HG02798 (cell line): Measurements from ENCODE around the gene NUP107.
A peak's percentile ranks its signal among the peaks of the same experiment; 100 is the strongest.
"Not testable (repeated sequence)": the region's sequence is repeated elsewhere in the genome, so short reads cannot be mapped to it uniquely, and the experiment has no call there.

ENCODE experiments used
- ATAC-seq: cut with Tn5 transposase; IDR thresholded peaks from one replicate; pipeline ENCODE4 v1.9.1; 2021; ENCODE audit warnings: mild to moderate bottlenecking; ENCODE audit not compliant: unreplicated experiment, poor library complexity

NUP107 gene

DNA sequence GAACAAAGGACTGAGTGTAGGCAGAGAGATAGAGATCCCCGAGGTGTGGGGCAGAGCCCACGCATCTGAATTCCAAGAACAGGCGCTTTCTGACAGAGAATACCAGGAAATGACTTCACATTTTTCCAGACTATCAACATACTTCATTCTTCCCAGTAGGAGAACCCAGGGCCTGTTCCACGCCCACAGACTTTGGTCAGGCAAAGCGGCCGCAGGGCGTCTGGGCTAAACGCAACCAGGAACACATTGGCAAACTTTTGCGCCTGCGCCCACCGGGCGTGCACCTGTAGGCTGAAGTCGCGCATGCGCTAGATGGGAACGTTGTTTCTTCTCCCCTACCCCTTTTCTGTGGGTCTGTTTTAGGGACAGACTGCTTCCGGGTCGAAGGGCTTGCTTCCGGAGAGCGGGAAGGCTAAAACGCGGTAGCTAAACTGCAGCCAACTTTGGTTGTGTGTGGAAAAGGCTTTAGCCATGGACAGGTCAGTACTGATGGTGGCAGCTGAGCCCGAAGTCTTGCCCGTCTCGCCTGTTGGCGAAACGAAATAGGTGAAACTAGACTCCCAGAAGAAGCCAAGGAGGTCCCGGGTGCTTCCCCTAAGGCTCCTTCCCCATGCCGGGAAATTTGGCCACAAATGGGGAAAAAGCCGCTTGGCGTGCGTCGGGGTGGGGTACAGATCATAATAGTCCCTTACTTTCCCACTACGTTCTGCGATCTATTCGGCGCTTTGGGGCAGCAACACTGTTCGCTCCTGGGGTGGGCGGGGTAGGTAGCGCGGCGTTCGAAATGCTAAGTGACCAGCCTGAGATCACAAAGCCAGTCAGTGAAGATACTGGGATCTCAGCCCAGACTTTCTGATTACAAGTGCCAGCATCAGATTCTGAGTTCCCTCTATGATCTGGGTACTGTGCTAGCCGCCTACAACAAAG, at the start of gene NUP107:
Gene NUP107, plus strand, starts transcription at position 384 of the 927 bp plus-strand sequence. Its CDS starts 88 bp downstream, at position 472.
- peak; percentile 97 for ATAC-seq

DNA sequence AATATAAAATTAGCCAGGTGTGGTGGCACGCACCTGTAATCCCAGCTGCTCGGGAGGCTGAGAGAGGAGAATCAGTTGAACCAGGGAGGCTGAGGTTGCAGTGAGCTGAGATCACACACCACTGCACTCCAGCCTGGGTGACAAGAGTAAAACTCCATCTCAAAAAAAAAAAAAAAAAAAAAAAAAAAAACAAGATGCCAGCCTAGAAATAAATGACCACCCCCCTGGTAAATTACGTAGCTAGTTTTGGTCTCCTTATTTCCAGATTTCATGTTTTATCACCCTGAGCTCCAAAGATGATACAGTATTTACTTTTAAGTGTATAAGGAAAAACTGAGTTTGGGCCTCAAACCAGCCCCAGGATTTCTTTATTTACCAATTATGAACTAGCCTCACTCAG, 49.3 kb upstream of the NUP107 start:
- ATAC-seq = not testable (repeated sequence)

DNA sequence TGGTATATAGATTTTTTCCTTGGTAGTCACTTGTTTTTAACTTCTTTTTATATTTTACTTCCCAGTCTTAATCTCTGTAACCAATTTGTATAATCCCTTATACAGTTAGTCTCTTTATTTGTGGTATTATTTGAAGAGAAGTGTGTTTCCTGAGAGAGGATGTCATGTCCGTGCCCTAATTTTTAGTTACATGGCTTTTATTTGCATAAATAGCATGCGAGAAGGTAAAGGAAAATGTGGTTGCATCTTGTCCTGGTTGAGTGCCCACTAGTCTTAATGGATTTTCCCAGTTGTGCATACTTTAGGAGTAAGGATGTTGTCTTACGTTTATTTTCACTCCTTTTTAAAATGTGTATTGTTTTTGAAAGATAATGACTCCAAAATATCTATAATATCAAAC, 48.6 kb upstream of the NUP107 start:
- no peak for ATAC-seq

DNA sequence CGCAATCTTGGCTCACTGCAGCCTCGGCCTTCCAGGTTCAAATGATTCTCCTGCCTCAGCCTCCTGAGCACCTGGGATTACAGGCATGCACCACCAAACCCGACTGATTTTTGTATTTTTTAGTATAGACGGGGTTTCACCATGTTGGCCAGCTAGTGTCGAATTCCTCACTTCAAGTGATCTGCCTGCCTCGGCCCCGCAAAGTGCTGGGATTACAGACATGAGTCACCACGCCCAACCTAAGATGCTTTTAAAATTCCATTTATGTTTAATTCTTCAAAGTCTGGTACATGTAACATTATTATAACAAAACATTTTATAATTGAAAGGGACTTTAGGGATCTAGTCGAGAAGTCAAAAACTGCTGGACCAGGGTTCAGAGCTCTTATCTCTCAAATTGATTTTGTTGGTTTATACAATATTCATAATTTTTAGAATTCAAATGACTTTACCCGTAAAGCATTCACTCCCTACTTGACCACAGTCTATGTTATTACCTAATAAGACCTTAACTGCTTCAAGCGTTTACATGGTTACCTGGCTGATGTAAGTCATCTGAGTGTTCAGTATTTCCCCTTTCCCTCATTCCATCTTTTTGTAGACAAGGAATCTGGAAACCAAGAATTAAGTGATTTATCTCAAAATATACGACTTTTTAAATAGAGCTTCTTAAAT, 47.9 kb upstream of the NUP107 start:
- ATAC-seq = no peak

DNA sequence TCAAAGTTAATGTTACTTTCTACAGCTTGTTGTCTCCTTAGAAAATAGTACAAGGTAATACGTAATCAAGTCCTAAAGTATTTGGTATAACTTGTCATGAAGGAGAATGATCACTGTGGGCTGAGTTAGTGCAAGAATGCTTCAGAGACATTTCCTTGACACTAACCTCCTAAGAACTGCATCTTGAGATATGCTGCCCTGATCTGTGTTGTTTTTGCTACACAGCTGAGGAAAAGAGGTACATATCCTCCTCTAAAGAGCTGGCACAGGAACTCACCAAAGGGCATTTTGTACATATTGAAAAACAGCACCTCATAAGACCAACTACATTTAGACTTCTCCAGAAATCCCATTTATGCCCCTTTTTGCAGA, 47.4 kb upstream of the NUP107 start:
- no peak for ATAC-seq

DNA sequence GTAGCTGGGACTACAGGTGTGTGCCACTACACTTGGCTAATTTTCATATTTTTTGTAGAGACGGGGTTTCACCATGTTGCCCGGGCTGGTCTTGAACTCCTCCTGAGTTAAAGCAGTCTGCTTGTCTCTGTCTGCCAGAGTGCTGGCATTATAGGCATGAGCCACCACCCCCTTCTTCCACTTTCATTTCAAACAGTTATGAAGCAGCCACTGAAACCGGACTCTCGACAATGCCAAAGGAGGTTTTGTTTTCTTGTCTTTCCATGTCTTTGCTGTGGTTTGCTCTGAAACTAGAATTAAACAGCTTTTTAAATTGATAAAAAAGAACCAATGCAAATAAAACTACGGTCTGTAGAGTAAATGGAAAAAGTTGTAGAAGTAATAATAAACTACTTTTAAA, 45.6 kb upstream of the NUP107 start:
- ATAC-seq = peak; percentile 94

DNA sequence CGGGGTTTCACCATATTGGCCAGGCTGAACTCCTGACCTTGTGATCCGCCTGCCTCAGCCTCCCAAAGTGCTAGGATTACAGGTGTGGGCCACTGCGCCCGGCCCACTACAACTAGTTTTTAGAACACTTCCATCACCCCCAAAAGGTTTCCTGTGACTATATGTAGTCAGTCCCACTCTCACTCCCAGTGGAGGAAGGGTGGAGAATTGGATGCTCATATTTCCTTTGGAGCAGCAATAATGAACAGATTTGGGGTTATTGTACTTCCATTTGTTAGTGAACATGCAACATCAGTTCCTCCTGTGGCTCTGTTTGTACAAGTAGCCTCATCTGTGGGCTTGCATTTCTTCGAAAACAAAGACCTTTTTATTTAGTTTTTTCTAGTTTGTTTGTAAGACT, 40.3 kb upstream of the NUP107 start:
- no peak for ATAC-seq

DNA sequence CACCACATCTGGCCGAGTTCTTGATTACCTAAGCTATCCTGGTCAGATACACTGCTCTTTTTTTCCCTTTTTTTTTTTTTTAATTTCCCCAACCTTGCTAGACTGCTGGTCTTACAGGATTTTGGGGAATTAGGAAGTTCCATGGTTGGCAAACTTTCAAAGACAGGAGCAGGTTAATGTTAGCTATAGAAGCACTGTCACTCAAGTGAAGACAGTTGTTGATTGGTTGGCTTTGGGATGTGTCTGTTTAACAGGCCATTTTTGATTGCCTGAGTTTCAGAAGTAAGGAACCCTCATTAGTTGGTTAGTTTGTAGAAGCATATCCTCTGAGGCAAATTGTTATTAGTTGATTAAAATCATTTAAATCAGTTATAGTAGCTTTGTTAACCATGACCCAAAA, 39.3 kb upstream of the NUP107 start:
- no peak for ATAC-seq

DNA sequence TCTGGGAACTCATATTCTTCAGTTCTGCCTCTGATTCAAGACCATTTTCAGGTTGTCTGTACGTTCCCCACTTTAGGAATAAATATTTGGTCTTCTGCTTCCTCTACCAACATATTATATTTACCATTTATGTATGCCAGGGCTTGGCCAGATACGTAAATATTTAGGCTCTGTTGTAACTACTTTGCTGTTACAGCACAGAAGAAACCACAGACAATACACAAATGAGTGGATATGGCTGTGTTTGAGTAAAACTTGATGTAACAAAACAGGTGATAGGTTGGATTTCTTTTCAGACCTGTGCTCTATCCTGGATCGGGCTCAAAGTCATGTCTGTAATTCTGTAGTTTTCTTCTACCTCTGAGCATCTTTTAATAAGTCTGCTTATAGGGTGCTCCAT, 38.6 kb upstream of the NUP107 start:
- ATAC-seq = no peak

DNA sequence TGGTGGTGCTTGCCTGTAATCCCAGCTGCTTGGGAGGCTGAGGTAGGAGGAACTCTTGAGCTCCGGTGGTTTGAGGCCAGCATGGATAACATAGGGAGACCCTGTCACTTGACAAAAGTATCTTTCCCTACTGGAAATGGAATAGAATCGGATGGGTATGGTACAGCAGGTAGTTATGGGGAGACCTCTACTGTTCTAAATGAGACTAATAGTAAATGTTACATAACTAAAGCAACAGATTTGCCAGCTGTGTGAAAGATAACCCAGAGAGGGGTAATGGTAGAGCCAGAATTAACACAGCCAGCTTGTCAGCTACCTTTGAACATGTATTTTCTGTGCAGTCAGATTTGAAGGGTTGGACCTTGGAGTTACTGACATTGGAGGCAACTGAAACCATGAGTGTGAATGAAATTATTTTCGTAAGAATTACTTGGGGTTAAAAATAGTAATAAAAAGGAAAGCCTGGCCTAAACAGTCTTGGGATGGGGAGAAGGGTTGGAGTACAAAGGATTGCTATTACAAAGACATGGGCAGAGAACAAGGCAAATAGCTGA, 21.7 kb upstream of the NUP107 start:
- no peak for ATAC-seq

DNA sequence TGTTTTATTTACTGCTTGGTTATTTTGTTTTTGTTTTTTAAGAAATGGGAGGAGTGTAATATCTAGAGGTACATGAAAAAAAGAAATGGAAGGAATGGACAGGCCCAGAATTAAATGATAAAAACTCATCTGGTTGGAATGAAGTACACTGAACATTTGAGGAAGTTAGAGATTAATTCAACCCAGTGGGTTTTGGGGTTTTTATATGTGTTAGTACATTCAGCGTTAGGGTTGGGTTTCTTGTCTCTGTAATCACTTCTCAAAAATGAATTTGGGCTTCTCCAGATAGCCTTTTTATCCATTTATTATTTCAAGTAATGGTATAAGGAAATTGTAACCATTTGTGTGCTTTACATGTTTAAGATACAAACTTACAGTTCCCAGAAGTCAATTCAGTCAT, 19.5 kb upstream of the NUP107 start:
- ATAC-seq = no peak

DNA sequence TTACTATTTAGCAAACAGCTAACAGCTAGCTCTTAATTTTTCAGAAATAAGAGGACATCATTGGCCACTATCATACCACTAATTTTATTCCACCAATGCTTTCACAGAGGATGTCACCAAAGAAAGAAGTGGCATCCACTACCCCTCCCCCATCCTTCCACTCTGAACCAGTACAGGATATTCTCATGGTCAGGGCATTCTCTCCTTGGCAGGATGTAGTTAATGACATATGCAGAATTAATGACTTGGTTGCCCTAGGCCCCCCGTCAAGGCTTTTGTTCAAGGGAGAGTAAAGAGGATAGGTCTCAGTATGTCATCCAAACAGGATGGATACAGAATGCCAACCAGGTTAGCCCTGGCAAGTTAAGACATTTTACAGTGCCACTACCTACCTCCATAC, 18.9 kb upstream of the NUP107 start:
- ATAC-seq = no peak

DNA sequence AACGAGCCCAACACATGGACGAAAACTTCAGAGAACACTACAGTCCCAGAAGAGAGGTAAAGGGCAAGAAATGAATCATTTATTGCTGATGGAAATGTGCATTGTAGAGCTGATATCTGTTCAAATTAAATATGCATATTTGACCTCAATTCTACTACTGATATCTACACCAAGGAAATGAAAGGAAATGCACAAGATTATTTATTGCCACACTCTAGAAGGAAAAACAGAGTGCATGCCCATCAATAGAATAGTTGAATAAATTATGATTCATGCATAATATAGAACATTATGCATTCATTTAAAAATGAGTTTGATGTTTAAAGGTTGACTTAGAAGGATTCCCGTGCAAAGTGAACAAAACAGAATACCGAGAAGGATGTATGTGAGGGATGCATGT, 15.6 kb upstream of the NUP107 start:
- no peak for ATAC-seq

DNA sequence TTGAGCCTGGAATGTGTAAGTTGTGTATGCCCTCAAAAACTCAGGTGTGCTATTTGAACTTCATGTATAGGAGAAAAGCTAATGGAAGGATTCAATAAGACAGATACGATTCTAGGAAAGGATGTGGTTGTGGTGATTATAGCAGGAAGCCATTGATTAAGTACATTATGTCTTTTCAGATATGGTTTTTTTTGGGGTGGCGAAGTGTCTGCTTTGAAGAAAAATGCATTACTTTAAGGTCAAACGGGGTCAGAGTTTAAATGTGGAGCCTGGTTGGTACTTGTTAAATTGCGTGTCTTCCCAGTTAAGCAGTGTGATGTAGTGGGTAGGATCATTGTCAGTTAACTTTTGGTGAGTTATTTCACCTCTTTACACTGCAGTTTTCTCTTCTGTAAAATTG, 13.0 kb upstream of the NUP107 start:
- ATAC-seq = no peak

DNA sequence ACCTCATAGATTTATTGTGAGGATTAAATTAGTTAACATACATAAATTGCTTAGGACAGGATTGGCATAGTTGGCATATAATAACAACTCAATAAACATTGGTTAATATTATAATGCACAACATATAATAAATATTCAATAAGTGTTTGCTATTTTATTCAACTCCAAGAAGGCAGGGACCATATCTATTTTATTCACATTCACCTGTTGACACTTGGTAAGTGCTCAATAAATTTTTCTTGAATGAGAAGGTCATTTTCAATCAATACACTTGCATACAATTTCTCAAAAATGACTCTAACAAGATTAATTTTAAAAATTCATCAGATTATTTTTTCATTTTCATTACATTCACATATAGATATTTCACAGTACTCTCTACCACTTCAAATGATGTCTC, 12.4 kb upstream of the NUP107 start:
- ATAC-seq = no peak

DNA sequence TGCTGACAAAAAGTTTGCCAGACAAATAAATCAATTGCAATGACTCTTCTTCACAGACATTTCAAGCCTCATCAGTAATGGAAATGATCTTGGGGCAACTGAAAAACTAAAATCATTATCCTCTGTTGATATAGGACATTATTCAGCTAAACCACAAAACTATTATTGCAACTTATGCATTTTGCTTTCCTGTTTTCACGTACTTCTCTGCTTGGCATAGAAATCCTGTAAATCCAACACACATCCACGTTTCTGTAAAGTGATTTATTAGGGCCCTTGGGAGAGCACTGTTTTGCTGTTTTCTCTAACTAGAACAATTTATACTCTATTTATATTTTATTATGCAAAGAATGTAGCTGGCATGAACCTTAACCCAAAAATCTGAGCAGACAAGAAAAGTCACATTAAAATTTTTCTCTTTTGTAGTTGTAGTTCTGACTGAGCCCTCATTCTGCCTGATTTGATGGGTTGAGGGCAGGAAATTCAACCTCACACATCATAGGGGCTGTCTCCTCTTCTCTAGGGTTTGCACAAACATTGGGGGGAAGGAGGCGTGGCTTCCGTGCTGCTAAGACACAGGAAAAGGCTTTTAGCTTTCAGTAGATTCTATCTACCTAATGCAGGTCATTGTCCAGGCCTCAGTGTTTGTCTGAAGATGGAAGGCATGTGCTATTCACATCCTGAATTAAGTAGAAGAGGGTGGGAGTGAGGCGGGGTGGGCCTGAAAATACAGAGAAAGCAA, 11.5 kb upstream of the NUP107 start:
- ATAC-seq = no peak

DNA sequence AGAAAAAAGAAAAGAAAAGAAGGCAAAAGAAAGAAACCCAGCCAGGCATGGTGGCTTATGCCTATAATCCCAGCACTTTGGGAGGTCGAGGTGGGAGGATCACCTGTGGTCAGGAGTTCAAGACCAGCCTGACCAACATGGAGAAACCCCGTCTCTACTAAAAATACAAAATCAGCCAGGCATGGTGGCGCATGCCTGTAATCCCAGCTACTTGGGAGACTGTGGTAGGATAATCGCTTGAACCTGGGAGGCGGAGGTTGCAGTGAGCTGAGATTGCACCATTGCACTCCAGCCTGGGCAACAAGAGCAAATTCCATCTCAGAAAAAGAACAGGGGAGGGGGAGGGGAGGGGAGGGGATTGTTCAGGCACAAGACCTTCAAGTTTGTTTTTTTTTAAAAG, 9.9 kb upstream of the NUP107 start:
- ATAC-seq = not testable (repeated sequence)

DNA sequence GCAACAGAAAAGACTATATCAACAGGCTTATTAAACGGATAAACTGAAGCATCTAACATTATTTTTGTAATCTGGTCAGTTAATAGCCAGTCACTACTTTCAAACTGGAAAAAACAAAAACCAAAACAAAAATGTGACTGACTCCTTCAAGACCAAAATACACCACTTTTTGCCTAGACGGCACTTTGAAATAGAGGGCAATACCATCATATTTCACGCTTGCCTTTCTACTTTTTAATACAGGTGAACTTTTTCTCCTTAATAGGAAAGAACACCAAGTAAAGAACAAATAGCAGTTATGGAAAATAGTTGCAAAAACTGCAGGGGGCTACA, 550 bp upstream of the NUP107 start:
- peak; percentile 2 for ATAC-seq

DNA sequence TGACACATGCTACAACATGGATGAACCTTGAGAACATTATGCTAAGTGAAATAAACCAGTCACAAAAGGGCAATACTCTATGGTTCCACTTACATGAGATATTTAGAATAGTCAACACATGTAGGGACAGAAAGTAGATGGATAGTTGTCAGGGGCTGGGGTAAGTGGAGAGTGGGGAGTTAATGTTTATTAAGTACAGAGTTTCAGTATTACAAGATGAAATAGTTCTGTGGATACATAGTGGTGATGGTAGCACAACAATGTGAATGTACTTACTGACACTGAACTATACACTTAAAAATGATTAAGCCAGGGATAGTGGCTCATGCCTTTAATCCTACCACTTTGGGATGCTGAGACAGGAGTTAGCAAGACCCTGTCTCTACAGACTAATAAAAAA, 8.7 kb downstream of the NUP107 start:
- ATAC-seq = no peak

DNA sequence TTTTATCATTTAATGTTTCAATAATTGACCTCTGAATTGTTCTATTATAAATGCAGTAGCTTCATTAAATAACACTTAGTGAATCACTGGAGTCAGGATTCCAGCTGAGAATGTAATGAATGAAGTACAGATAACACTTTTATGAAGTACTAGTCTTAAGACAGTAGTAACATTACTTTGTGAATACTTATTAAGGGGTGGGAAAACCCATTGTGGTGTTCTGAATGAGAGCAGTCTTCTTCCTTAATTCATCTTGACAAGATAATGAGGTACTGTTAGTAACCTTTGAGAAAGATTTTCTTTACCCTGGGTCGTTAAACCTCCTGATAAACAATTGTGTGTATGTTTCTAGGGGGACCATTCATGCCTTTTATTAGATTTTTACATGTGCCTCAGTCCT, 12.7 kb downstream of the NUP107 start:
- no peak for ATAC-seq

DNA sequence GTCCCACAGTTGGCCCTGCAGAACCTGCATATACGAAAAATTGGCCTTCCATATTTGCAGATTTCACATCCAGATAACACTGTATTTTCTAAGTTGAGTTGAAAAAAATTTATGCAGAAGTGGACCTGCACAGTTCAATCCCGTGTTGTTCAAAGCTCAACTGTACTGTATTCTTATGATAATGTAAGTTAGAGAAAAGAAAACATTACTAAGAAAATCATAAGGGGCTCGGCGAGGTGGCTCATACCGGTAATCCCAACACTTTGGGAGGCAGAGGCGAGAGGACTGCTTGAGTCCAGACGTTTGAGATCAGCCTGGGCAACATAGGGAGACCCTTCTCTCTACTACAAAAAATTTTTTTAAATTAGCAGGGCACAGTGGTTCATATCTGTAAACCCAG, 41.0 kb downstream of the NUP107 start:
- no peak for ATAC-seq
